Measurements from ENCODE around the gene LTBP3.

DNA sequence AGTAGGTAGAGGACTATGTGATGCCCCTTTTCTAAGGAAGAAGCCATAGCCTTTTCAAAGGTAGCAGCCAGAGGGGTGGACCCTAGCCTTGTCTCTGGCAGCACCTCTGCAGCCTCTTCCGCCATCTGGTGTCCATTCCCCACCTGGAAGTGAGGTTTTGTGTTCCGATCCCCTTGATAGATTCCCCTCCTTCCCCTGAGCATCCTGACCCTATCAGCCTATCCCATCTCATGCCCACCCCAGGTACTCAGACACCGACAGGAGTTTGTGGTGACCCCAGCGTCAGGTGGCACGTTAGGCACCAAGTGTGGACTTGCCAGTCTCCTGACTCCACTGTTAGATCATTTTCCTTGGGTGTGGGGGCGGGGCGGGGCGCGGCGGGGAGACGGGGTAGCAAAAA lies 13.8 kb upstream of the LTBP3 start:
- TF ChIP-seq, protein P1, sequence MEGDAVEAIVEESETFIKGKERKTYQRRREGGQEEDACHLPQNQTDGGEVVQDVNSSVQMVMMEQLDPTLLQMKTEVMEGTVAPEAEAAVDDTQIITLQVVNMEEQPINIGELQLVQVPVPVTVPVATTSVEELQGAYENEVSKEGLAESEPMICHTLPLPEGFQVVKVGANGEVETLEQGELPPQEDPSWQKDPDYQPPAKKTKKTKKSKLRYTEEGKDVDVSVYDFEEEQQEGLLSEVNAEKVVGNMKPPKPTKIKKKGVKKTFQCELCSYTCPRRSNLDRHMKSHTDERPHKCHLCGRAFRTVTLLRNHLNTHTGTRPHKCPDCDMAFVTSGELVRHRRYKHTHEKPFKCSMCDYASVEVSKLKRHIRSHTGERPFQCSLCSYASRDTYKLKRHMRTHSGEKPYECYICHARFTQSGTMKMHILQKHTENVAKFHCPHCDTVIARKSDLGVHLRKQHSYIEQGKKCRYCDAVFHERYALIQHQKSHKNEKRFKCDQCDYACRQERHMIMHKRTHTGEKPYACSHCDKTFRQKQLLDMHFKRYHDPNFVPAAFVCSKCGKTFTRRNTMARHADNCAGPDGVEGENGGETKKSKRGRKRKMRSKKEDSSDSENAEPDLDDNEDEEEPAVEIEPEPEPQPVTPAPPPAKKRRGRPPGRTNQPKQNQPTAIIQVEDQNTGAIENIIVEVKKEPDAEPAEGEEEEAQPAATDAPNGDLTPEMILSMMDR (IDR thresholded peaks at IDR 0.05; ENCODE audit: insufficient read depth, low read length, poor library complexity, severe bottlenecking), result no peak
- TF ChIP-seq EZH2phosphoT487 (conservative IDR thresholded peaks at IDR 0.05; ENCODE audit: low read length), result no peak
